H9 (cell line): ENCODE data around the gene FAM53A. TPM values are rescaled to one million over a fixed set of nuclear protein-coding genes. Genes with fewer than 3 reads are reported as not detected.

Experiments
- DNase-seq: peaks from one replicate; pipeline ENCODE4 v3.0.0-alpha.2; 2017
- H2AFZ ChIP-seq: one replicate; pipeline ENCODE4 v1.6.1; 2013; ENCODE audit warnings: mild to moderate bottlenecking, low read length, control low read depth, moderate library complexity
- H2AK5ac ChIP-seq: 2 replicates; pipeline ENCODE4 v1.6.1; 2013; ENCODE audit warnings: low read length, control low read depth, mixed read lengths; ENCODE audit not compliant: insufficient read length
- H2BK120ac ChIP-seq: one replicate; pipeline ENCODE4 v1.6.1; 2013; ENCODE audit warnings: low read depth, mild to moderate bottlenecking, low read length, control low read depth, inconsistent platforms; ENCODE audit not compliant: poor library complexity, severe bottlenecking
- H2BK12ac ChIP-seq: 2 replicates; pipeline ENCODE4 v1.6.1; 2013; ENCODE audit warnings: low read length, control low read depth, mixed read lengths, low read depth; ENCODE audit not compliant: insufficient read length
- H2BK15ac ChIP-seq: 2 replicates; pipeline ENCODE4 v1.6.1; 2013; ENCODE audit warnings: low read depth, low read length, control low read depth
- H2BK20ac ChIP-seq: one replicate; pipeline ENCODE4 v1.6.1; 2013; ENCODE audit warnings: low read depth, mild to moderate bottlenecking, low read length, control low read depth, inconsistent platforms; ENCODE audit not compliant: poor library complexity, severe bottlenecking
- H2BK5ac ChIP-seq: 2 replicates; pipeline ENCODE4 v1.6.1; 2013; ENCODE audit warnings: low read length, control low read depth, mixed read lengths; ENCODE audit not compliant: insufficient read length
- H3K14ac ChIP-seq: 2 replicates; pipeline ENCODE4 v1.6.1; 2013; ENCODE audit warnings: low read length, control low read depth; ENCODE audit not compliant: insufficient read depth
- H3K18ac ChIP-seq: 2 replicates; pipeline ENCODE4 v1.6.1; 2013; ENCODE audit warnings: low read depth, mild to moderate bottlenecking, mixed read lengths, low read length, control low read depth; ENCODE audit not compliant: insufficient read length
- H3K23ac ChIP-seq: 2 replicates; pipeline ENCODE4 v1.6.1; 2013; ENCODE audit warnings: low read length, control low read depth, mixed read lengths, low read depth; ENCODE audit not compliant: insufficient read length
- H3K23me2 ChIP-seq: 2 replicates; pipeline ENCODE4 v1.6.1; 2013; ENCODE audit warnings: low read depth, mild to moderate bottlenecking, mixed read lengths, low read length, control low read depth; ENCODE audit not compliant: insufficient read length, poor library complexity, severe bottlenecking
- H3K27ac ChIP-seq: 2 replicates; pipeline ENCODE4 v1.5.1; 2013; ENCODE audit warnings: low read length, control low read depth, mixed read lengths, low read depth; ENCODE audit not compliant: insufficient read length
- H3K27me3 ChIP-seq: 2 replicates; pipeline ENCODE4 v1.6.1; 2013; ENCODE audit warnings: low read length, control low read depth, inconsistent platforms; ENCODE audit not compliant: insufficient read depth
- H3K4ac ChIP-seq: 2 replicates; pipeline ENCODE4 v1.6.1; 2013; ENCODE audit warnings: low read depth, mild to moderate bottlenecking, control low read depth, inconsistent platforms, low read length, moderate library complexity
- H3K4me1 ChIP-seq: 2 replicates; pipeline ENCODE4 v1.6.1; 2013; ENCODE audit warnings: low read length, control low read depth, inconsistent platforms; ENCODE audit not compliant: insufficient read depth
- H3K4me2 ChIP-seq: 2 replicates; pipeline ENCODE4 v1.6.1; 2013; ENCODE audit warnings: low read length, control low read depth, mixed read lengths; ENCODE audit not compliant: insufficient read length, insufficient read depth
- H3K56ac ChIP-seq: 2 replicates; pipeline ENCODE4 v1.6.1; 2013; ENCODE audit warnings: low read depth, mild to moderate bottlenecking, mixed read lengths, low read length, control low read depth; ENCODE audit not compliant: insufficient read length
- H3K79me1 ChIP-seq: 2 replicates; pipeline ENCODE4 v1.6.1; 2013; ENCODE audit warnings: low read depth, mild to moderate bottlenecking, moderate library complexity, low read length, control low read depth, inconsistent platforms; ENCODE audit not compliant: insufficient read depth, poor library complexity, severe bottlenecking
- H3K79me2 ChIP-seq: 2 replicates; pipeline ENCODE4 v1.6.1; 2013; ENCODE audit warnings: low read length, control low read depth, inconsistent platforms; ENCODE audit not compliant: insufficient read depth
- H3K9ac ChIP-seq: 2 replicates; pipeline ENCODE4 v1.6.1; 2013; ENCODE audit warnings: low read length, control low read depth, mixed read lengths; ENCODE audit not compliant: insufficient read length; ENCODE audit errors: extremely low read depth
- H3K9me3 ChIP-seq: one replicate; pipeline ENCODE4 v1.6.1; 2013; ENCODE audit warnings: low read depth, low read length, inconsistent platforms; ENCODE audit not compliant: control insufficient read depth
- H3T11ph ChIP-seq: one replicate; pipeline ENCODE4 v1.6.1; 2013; ENCODE audit warnings: mild to moderate bottlenecking, low read length, control low read depth, inconsistent platforms
- H4K20me1 ChIP-seq: one replicate; pipeline ENCODE4 v1.6.1; 2013; ENCODE audit not compliant: control insufficient read depth, insufficient read length, insufficient read depth
- H4K5ac ChIP-seq: 2 replicates; pipeline ENCODE4 v1.6.1; 2013; ENCODE audit warnings: low read depth, mild to moderate bottlenecking, mixed read lengths, low read length, control low read depth; ENCODE audit not compliant: insufficient read length
- H4K8ac ChIP-seq: replicated peaks from 2 replicates; pipeline ENCODE4 v1.6.1; 2013; ENCODE audit warnings: low read length, control low read depth, mixed read lengths, low read depth; ENCODE audit not compliant: insufficient read length
- H4K91ac ChIP-seq: 2 replicates; pipeline ENCODE4 v1.6.1; 2013; ENCODE audit warnings: low read depth, mild to moderate bottlenecking, moderate library complexity, mixed read lengths, low read length, control low read depth; ENCODE audit not compliant: insufficient read length
- H3K27ac Mint-ChIP-seq, 3 experiments: 2 replicates in 2 of 3; 3 replicates in 1 of 3; pipeline ENCODE4 v1.8.0; 2020 to 2021; ENCODE audit warnings: mixed read lengths in 3 of 3, mild to moderate bottlenecking in 1 of 3, moderate library complexity in 1 of 3
- H3K27me3 Mint-ChIP-seq: 2 replicates; pipeline ENCODE4 v1.8.0; 2021; ENCODE audit warnings: low read depth, mild to moderate bottlenecking, moderate library complexity, mixed read lengths
- H3K36me3 Mint-ChIP-seq, 3 experiments: 2 replicates in 2 of 3; 3 replicates in 1 of 3; pipeline ENCODE4 v1.8.0; 2020 to 2021; ENCODE audit warnings: low read depth in 3 of 3, mixed read lengths in 3 of 3; ENCODE audit not compliant: insufficient read depth in 1 of 3
- H3K4me1 Mint-ChIP-seq, 2 experiments: 2 replicates each; pipeline ENCODE4 v1.8.0; 2020; ENCODE audit warnings: mixed read lengths in 2 of 2
- H3K4me3 Mint-ChIP-seq, 2 experiments: 2 replicates in 1 of 2; 3 replicates in 1 of 2; pipeline ENCODE4 v1.8.0; 2020 to 2021; ENCODE audit warnings: mild to moderate bottlenecking in 2 of 2, mixed read lengths in 2 of 2, moderate library complexity in 1 of 2
- H3K9me3 Mint-ChIP-seq, 2 experiments: 2 replicates in 1 of 2; 3 replicates in 1 of 2; pipeline ENCODE4 v1.8.0; 2020; ENCODE audit warnings: mild to moderate bottlenecking in 2 of 2, mixed read lengths in 2 of 2, moderate library complexity in 1 of 2
- CTCF ChIP-seq: fragments of 200-600 bp; sonication (generic); conservative IDR thresholded peaks from 3 replicates; pipeline ENCODE4 v1.8.0; 2021; ENCODE audit warnings: antibody characterized with exemption, mild to moderate bottlenecking
- WGBS: extraction: QIAGEN DNeasy Blood & Tissue Kit; methylation state at CpG from one replicate; pipeline ENCODE4 v1.1.7; 2013; ENCODE audit warnings: missing lambda C conversion rate, low lambda C conversion rate, mixed read lengths; ENCODE audit not compliant: insufficient read length; ENCODE audit errors: extremely low coverage; 5-methylcytosine and 5-hydroxymethylcytosine counted together
- total RNA-seq: library from RNA; stranded (reverse); gene quantifications from 2 replicates; pipeline ENCODE4 v1.2.1, GENCODE V29; 2021

The FAM53A gene
- total RNA-seq, 1 experiment from 2014 or later: 2.4 TPM

- Histone ChIP-seq H4K20me1 (no peaks in the 10 kb centered on the region), H3T11ph (no peak overlapping the region), H2AK5ac (no peak overlapping the region), H3K9me3 (no peaks in the 10 kb centered on the region), H3K4me1 (no peaks in the 10 kb centered on the region), H3K23ac (no peak overlapping the region), H4K5ac (no peak overlapping the region), H3K56ac (no peak overlapping the region), H2BK5ac (no peak overlapping the region), H2BK20ac (no peak overlapping the region), H2AFZ (no peak overlapping the region), H3K79me1 (no peaks in the 10 kb centered on the region), H4K8ac (no peak overlapping the region), H3K9ac (no peak overlapping the region), H2BK15ac (no peak overlapping the region), H2BK120ac (no peak overlapping the region), H4K91ac (no peak overlapping the region), H3K23me2 (no peaks in the 10 kb centered on the region), H3K14ac (no peak overlapping the region; the same call in 1 of the 2 replicates), H3K79me2 (no peaks in the 10 kb centered on the region), H3K27ac (no peak overlapping the region), H3K4me2 (no peak overlapping the region), H3K18ac (no peak overlapping the region), H3K27me3 (no peaks in the 10 kb centered on the region), H3K4ac (no peak overlapping the region), H2BK12ac (no peak overlapping the region)
- Mint-ChIP-seq H3K4me1 (peaks cover 0 to 18% of the 10 kb centered on the region in 2 experiments; a peak in 2 of 4 replicates), H3K4me3 (no peak overlapping the region), H3K9me3 (no peaks in the 10 kb centered on the region), H3K27me3 (peaks cover 2% of the 10 kb centered on the region; the same call in 1 of the 2 replicates), H3K27ac (no peak overlapping the region; a peak in 1 of 7 replicates), H3K36me3 (no peaks in the 10 kb centered on the region)
- WGBS: no CpG with 5 or more reads among the region's 15 CpGs
- TF ChIP-seq CTCF: no peak
- no peak for DNase-seq
These were observed 83.8 kb downstream of the FAM53A start for GRCh38 chr4:1600211-1600780.
